Forelimb muscle (tissue), 1 donor: ENCODE measurements around the gene ANO5. TPM values are rescaled to one million over a fixed set of nuclear protein-coding genes. Genes with fewer than 3 reads are reported as not detected.

Source experiments
- DNase-seq: peaks from one replicate; pipeline ENCODE4 v3.0.0-alpha.2; 2013; ENCODE audit warnings: low read depth
- polyA plus RNA-seq: library from polyadenylated mRNA; unstranded; fragments of 120-200 nt; gene quantifications from one replicate; pipeline ENCODE4 v1.2.1, GENCODE V29; 2013; ENCODE audit not compliant: insufficient read length

Gene ANO5
- polyA plus RNA-seq, 1 donor: 14.4 TPM

DNA sequence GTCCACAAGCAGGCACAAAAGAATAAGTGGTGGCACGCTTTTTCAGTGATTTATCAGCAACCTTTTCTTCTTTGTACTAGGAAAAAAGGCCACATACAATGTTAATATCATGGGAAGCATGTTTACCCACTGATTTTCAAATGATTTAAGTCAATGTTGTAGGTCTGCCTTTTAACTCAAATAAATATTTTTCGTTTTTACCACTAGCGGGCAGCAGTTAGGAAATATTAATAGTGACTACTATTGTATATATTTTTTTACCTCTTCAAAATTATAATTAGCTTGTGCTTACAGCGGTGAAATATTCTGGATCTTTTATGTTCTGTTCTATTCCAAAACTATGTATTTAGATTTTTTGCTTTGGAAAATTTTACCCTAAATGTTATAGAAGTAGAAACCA is 138.9 kb downstream of the ANO5 start:
- DNase-seq: no peak

Other genes with a start within 250 kb of the ANO5 start
- not detected for gene SLC17A6, start 145.3 kb downstream of the ANO5 start, polyA plus RNA-seq